ENCODE measurements around the gene GYG1.

Gene GYG1

GRCh38 chr3:148992027-148992634 lies 791 bp downstream of the GYG1 start:
- H3K9me3 ChIP-seq (ENCODE audit: control insufficient read depth, low read depth, low read length) = no peaks in the 10 kb centered on the region
- H3K27ac ChIP-seq (ENCODE audit: low read length) = no peak overlapping the region
- peak overlapping the region; percentile 71 for H3K4me3 ChIP-seq (ENCODE audit: low read length)
- peaks cover 12% of the 10 kb centered on the region for H3K36me3 ChIP-seq (ENCODE audit: control insufficient read depth, low read depth, low read length)
- H3K9ac ChIP-seq (ENCODE audit: low read length) = peak overlapping the region; percentile 60
- peaks cover 10% of the 10 kb centered on the region for H3K4me1 ChIP-seq (ENCODE audit: control insufficient read depth, low read depth, low read length)
- peaks cover 20% of the 10 kb centered on the region for H3K27me3 ChIP-seq (ENCODE audit: control insufficient read depth, insufficient read depth, low read length)

- peaks cover 10% of the 10 kb centered on the region for H3K4me1 ChIP-seq (ENCODE audit: control insufficient read depth, low read depth, low read length)
- peaks cover 20% of the 10 kb centered on the region for H3K27me3 ChIP-seq (ENCODE audit: control insufficient read depth, insufficient read depth, low read length)
- no peak overlapping the region for H3K27ac ChIP-seq (ENCODE audit: low read length)
- no peak overlapping the region for H3K9ac ChIP-seq (ENCODE audit: low read length)
- H3K4me3 ChIP-seq (ENCODE audit: low read length) = peak overlapping the region; percentile 71
- no peaks in the 10 kb centered on the region for H3K9me3 ChIP-seq (ENCODE audit: control insufficient read depth, low read depth, low read length)
- H3K36me3 ChIP-seq (ENCODE audit: control insufficient read depth, low read depth, low read length) = peaks cover 13% of the 10 kb centered on the region
Measured at GRCh38 chr3:148992635-148993255, 1.4 kb downstream of the GYG1 start.

GRCh38 chr3:148997623-148998022 lies 6.3 kb downstream of the GYG1 start:
- H3K36me3 ChIP-seq (ENCODE audit: control insufficient read depth, low read depth, low read length) = peaks cover 13% of the 10 kb centered on the region

GRCh38 chr3:148998297-148998696 lies 7.0 kb downstream of the GYG1 start:
- Histone ChIP-seq H3K27ac (ENCODE audit: low read length) (no peak overlapping the region), H3K36me3 (ENCODE audit: control insufficient read depth, low read depth, low read length) (peaks cover 13% of the 10 kb centered on the region), H3K4me3 (ENCODE audit: low read length) (no peak overlapping the region), H3K4me1 (ENCODE audit: control insufficient read depth, low read depth, low read length) (peaks cover 21% of the 10 kb centered on the region), H3K9me3 (ENCODE audit: control insufficient read depth, low read depth, low read length) (no peaks in the 10 kb centered on the region), H3K27me3 (ENCODE audit: control insufficient read depth, insufficient read depth, low read length) (peaks cover 4% of the 10 kb centered on the region), H3K9ac (ENCODE audit: low read length) (peak overlapping the region; percentile 16)

More at GRCh38 chr3:148997623-148998022, 6.3 kb downstream of the GYG1 start:
- Histone ChIP-seq H3K4me1 (ENCODE audit: control insufficient read depth, low read depth, low read length) (peaks cover 22% of the 10 kb centered on the region), H3K4me3 (ENCODE audit: low read length) (no peak overlapping the region), H3K27me3 (ENCODE audit: control insufficient read depth, insufficient read depth, low read length) (peaks cover 10% of the 10 kb centered on the region), H3K9ac (ENCODE audit: low read length) (no peak overlapping the region), H3K9me3 (ENCODE audit: control insufficient read depth, low read depth, low read length) (no peaks in the 10 kb centered on the region), H3K27ac (ENCODE audit: low read length) (no peak overlapping the region)

GRCh38 chr3:148998715-148999423 lies 7.5 kb downstream of the GYG1 start:
- H3K27ac ChIP-seq (ENCODE audit: low read length) = no peak overlapping the region
- H3K27me3 ChIP-seq (ENCODE audit: control insufficient read depth, insufficient read depth, low read length) = no peaks in the 10 kb centered on the region
- no peaks in the 10 kb centered on the region for H3K9me3 ChIP-seq (ENCODE audit: control insufficient read depth, low read depth, low read length)
- no peak overlapping the region for H3K4me3 ChIP-seq (ENCODE audit: low read length)
- peak overlapping the region; percentile 16 for H3K9ac ChIP-seq (ENCODE audit: low read length)
- H3K4me1 ChIP-seq (ENCODE audit: control insufficient read depth, low read depth, low read length) = peaks cover 23% of the 10 kb centered on the region
- H3K36me3 ChIP-seq (ENCODE audit: control insufficient read depth, low read depth, low read length) = peaks cover 13% of the 10 kb centered on the region

GRCh38 chr3:148999806-149000205 lies 8.5 kb downstream of the GYG1 start:
- H3K9ac ChIP-seq (ENCODE audit: low read length) = no peak overlapping the region

GRCh38 chr3:149000206-149000745 lies 8.9 kb downstream of the GYG1 start:
- H3K36me3 ChIP-seq (ENCODE audit: control insufficient read depth, low read depth, low read length) = peaks cover 13% of the 10 kb centered on the region
- H3K27ac ChIP-seq (ENCODE audit: low read length) = no peak overlapping the region
- H3K9me3 ChIP-seq (ENCODE audit: control insufficient read depth, low read depth, low read length) = no peaks in the 10 kb centered on the region
- no peak overlapping the region for H3K9ac ChIP-seq (ENCODE audit: low read length)
- H3K27me3 ChIP-seq (ENCODE audit: control insufficient read depth, insufficient read depth, low read length) = no peaks in the 10 kb centered on the region
- peaks cover 34% of the 10 kb centered on the region for H3K4me1 ChIP-seq (ENCODE audit: control insufficient read depth, low read depth, low read length)
- no peak overlapping the region for H3K4me3 ChIP-seq (ENCODE audit: low read length)

More at GRCh38 chr3:148999806-149000205, 8.5 kb downstream of the GYG1 start:
- Histone ChIP-seq H3K27me3 (ENCODE audit: control insufficient read depth, insufficient read depth, low read length) (no peaks in the 10 kb centered on the region), H3K4me1 (ENCODE audit: control insufficient read depth, low read depth, low read length) (peaks cover 33% of the 10 kb centered on the region), H3K4me3 (ENCODE audit: low read length) (no peak overlapping the region), H3K9me3 (ENCODE audit: control insufficient read depth, low read depth, low read length) (no peaks in the 10 kb centered on the region), H3K27ac (ENCODE audit: low read length) (no peak overlapping the region), H3K36me3 (ENCODE audit: control insufficient read depth, low read depth, low read length) (peaks cover 13% of the 10 kb centered on the region)

GRCh38 chr3:149001727-149002126 lies 10.4 kb downstream of the GYG1 start:
- Histone ChIP-seq H3K9me3 (ENCODE audit: control insufficient read depth, low read depth, low read length) (no peaks in the 10 kb centered on the region), H3K27ac (ENCODE audit: low read length) (no peak overlapping the region), H3K9ac (ENCODE audit: low read length) (no peak overlapping the region), H3K27me3 (ENCODE audit: control insufficient read depth, insufficient read depth, low read length) (no peaks in the 10 kb centered on the region), H3K4me3 (ENCODE audit: low read length) (no peak overlapping the region), H3K4me1 (ENCODE audit: control insufficient read depth, low read depth, low read length) (peaks cover 34% of the 10 kb centered on the region), H3K36me3 (ENCODE audit: control insufficient read depth, low read depth, low read length) (peaks cover 5% of the 10 kb centered on the region)

GRCh38 chr3:149003653-149004305 lies 12.4 kb downstream of the GYG1 start:
- H3K27ac ChIP-seq (ENCODE audit: low read length) = no peak overlapping the region
- no peaks in the 10 kb centered on the region for H3K9me3 ChIP-seq (ENCODE audit: control insufficient read depth, low read depth, low read length)
- H3K4me1 ChIP-seq (ENCODE audit: control insufficient read depth, low read depth, low read length) = peaks cover 26% of the 10 kb centered on the region
- no peaks in the 10 kb centered on the region for H3K36me3 ChIP-seq (ENCODE audit: control insufficient read depth, low read depth, low read length)
- H3K27me3 ChIP-seq (ENCODE audit: control insufficient read depth, insufficient read depth, low read length) = no peaks in the 10 kb centered on the region
- H3K9ac ChIP-seq (ENCODE audit: low read length) = no peak overlapping the region
- no peak overlapping the region for H3K4me3 ChIP-seq (ENCODE audit: low read length)

- H3K27ac ChIP-seq (ENCODE audit: low read length) = no peak overlapping the region
- H3K9ac ChIP-seq (ENCODE audit: low read length) = no peak overlapping the region
- H3K36me3 ChIP-seq (ENCODE audit: control insufficient read depth, low read depth, low read length) = peaks cover 4% of the 10 kb centered on the region
Measured at GRCh38 chr3:149004622-149005021, 13.3 kb downstream of the GYG1 start.

GRCh38 chr3:149005416-149005815 lies 14.1 kb downstream of the GYG1 start:
- H3K9ac ChIP-seq (ENCODE audit: low read length) = no peak overlapping the region
- H3K27me3 ChIP-seq (ENCODE audit: control insufficient read depth, insufficient read depth, low read length) = no peaks in the 10 kb centered on the region
- H3K4me3 ChIP-seq (ENCODE audit: low read length) = no peak overlapping the region
- H3K27ac ChIP-seq (ENCODE audit: low read length) = no peak overlapping the region
- peaks cover 13% of the 10 kb centered on the region for H3K4me1 ChIP-seq (ENCODE audit: control insufficient read depth, low read depth, low read length)
- H3K36me3 ChIP-seq (ENCODE audit: control insufficient read depth, low read depth, low read length) = peaks cover 8% of the 10 kb centered on the region
- no peaks in the 10 kb centered on the region for H3K9me3 ChIP-seq (ENCODE audit: control insufficient read depth, low read depth, low read length)

More at GRCh38 chr3:149004622-149005021, 13.3 kb downstream of the GYG1 start:
- H3K4me1 ChIP-seq (ENCODE audit: control insufficient read depth, low read depth, low read length) = peaks cover 20% of the 10 kb centered on the region
- H3K27me3 ChIP-seq (ENCODE audit: control insufficient read depth, insufficient read depth, low read length) = no peaks in the 10 kb centered on the region
- no peak overlapping the region for H3K4me3 ChIP-seq (ENCODE audit: low read length)
- no peaks in the 10 kb centered on the region for H3K9me3 ChIP-seq (ENCODE audit: control insufficient read depth, low read depth, low read length)

Data from iPS-18a (cell line).